HG02884 (cell line): ENCODE data around the gene RGS13.
A peak's percentile ranks its signal among the peaks of the same experiment; 100 is the strongest.

Source experiments
- ATAC-seq: cut with Tn5 transposase; IDR thresholded peaks from one replicate; pipeline ENCODE4 v1.9.1; 2021; ENCODE audit warnings: mild to moderate bottlenecking, moderate library complexity; ENCODE audit not compliant: unreplicated experiment

The RGS13 gene

DNA sequence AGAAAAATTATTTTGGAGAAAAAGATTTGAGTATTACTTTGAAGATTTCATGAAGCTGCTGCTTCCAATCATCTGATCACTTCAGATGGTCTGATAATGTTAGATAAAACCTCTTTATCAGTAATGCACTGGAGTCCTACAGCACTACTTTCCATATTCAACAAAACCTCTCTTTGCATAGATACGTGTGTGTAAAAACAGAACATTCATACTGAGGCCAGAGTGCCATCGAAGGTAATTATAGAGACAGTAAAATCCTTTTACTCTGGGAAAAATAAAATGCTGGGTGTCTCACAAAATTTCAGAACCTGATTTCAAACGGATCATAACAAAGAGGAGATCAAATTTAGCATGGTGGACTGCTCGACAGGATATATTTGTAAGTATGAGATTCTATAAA lies at the start of gene RGS13:
Gene RGS13, plus strand, starts transcription at position 209 of the 400 bp plus-strand sequence. CDS start 8,188 bp downstream, outside the sequence.
- ATAC-seq, result no peak

- ATAC-seq, result no peak
Measured at GRCh38 chr1:192587386-192588266, 48.3 kb upstream of the RGS13 start.

DNA sequence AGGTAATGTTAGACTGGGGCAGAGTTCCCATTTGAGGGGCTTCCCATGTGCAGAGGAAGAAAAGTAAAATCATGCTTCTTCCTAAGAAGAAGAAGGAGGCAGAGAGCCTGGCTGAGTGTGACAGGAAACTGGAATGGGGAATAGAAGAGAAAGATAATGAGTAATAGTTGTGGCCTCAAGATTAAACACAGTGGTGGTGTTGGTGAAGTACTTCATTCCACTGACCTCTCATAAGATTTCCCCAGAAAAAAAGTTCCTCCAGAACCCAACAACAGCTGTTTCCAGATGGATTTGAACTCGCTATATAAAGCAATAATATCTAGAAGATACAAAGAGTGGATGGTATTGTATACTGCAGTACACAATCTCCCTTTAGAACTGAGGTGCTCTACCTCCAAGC lies 47.4 kb upstream of the RGS13 start:
- no peak for ATAC-seq

- ATAC-seq, result no peak
Measured at GRCh38 chr1:192589813-192590212, 46.1 kb upstream of the RGS13 start.

DNA sequence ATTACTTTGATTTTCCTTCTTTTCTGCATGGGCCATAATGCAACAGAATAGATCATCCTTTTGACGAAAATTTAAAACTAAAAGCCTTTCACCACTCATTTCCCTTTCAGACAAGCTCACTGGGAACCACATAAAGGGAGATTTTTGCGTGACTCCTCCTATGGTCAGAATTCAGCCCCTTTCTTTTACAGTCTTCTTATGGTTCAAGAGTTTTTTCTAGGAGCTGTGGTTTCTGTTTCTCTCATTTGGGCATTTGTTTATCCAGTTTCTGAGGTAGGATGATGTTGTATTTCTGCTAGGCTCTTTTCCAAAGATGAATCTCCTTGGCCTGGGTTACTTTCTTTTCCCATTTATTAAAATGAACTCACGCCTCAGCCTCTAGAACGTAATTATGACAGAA lies 43.4 kb upstream of the RGS13 start:
- ATAC-seq, result no peak

DNA sequence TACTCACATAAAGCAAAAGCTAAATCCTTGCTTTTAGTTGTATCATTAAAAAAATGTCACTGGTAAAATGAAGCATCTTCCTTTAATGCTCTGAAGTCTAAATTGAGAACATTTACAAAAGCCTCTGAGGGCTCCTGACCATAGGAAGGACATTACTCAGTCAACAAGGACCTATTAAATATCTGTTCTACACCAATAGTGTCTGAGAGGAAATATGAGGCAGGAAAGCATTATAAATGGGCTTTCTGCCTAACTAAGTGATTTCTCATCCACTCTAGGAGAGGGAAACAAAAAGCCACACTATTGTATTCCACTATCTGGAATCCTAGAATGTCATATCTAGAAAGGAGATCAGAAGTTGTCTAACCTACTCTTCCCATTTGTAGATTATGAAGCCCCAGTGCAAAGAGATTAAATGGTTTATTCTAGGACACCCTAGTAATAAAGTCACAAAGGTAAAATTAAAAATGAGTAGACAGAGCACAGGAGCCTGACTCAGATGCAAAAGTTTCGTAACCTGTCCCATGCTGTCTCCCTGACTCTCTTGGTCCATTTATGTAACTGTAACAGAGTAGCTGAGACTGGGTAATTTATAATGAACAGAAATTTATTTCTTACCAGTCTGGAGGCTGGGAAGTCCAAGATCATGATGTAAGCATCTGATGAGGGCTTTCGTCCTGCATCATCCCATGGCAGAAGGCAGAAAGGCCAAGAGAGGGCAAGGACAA lies 42.8 kb upstream of the RGS13 start:
- no peak for ATAC-seq

GRCh38 chr1:192595299-192595698 lies 40.6 kb upstream of the RGS13 start:
- no peak for ATAC-seq

DNA sequence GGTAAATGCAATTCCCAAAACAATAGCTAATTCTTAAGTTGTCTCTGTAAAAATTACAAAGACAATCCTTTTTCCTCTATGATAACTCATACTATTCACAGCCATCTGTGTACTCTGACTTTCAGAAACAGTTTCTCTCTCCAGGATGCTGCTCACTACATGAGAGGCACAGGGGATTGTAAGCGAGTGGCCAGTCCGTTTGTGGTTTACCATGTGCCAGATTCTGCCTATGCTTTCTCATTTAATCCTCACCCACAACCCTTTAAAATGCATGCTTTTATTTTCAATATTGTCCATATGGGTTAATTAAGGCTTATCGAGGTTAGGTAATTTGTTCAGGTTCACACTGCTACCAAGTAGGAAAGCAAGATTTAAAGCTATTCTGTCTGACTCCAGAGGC lies 37.4 kb upstream of the RGS13 start:
- no peak for ATAC-seq

DNA sequence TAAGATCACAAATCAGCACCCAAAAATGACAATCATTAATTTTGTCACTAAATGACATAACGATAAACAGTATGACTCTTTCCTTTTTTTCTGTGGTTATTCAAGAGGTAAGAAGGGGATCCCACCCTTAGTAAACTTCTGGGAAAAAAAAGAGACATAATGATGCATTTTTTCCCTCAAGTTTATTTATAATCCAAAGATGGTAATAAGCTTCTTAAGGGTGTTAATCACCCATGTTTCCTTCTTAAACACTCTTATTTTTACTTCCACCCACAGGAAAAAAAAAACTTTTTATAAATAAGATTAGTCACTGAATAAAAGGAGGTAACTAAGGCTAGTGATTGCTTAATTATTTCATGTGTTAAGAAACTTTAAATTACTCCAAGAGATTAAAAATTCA lies 35.7 kb upstream of the RGS13 start:
- ATAC-seq, result no peak

GRCh38 chr1:192601143-192601542 lies 34.8 kb upstream of the RGS13 start:
- ATAC-seq, result peak; percentile 64

GRCh38 chr1:192601567-192601966 lies 34.4 kb upstream of the RGS13 start:
- no peak for ATAC-seq

GRCh38 chr1:192602757-192603156 lies 33.2 kb upstream of the RGS13 start:
- no peak for ATAC-seq

DNA sequence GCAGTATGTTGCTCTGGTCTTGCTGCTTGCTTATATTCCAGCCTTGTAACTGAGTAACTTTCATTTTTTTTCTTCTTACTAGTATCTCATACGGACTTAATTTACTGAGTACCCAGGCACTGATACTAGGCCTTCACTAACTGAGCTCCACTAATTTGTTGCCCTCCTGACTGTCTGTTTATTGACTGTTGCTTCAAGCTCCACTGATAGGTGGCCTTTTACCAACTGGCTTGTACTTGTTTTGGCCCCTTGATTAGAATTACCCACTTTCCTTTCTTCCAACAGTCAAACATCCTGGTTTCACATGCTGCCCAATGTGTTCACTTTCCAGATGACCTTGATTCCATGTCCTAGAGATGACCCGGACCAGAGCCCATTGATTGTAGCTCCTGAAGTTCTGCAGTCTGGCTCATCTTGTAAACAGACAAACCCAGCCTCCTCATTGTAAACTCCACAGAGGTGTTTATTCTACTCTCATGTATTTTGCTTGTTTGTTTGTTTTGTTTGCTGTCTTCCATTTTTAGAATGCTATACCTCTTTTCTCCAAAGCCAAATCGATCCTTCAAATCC lies 32.6 kb upstream of the RGS13 start:
- ATAC-seq, result no peak

DNA sequence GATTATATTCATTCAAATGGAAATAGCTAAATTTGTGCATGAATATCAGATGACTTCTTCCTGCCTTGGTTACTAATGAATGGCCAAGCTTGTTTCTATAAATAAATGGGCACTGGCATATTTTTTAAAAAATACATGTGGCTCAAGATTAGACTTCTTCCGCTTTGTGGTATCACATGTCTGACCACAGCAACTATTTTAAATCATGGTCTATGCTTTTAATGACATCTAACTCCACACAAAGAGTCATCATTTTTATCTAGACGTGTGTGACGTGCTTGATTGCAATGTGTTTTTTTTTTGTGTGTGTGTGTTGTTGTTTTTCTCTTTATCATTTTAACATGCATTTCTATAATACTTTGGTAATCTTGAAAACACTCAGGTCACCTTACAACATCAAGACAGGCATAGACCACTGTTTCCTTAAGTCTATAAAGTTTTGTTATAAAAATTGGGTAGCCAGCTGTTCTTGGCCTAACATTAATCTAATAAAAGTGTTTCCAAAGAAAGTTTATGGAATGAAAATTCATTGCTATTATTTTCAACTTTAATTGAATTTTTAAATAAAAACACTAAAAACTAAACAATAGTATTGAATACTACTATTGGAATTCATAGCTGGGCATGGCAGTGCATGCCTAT lies 30.8 kb upstream of the RGS13 start:
- peak; percentile 20 for ATAC-seq

GRCh38 chr1:192608671-192609070 lies 27.3 kb upstream of the RGS13 start:
- ATAC-seq, result no peak

GRCh38 chr1:192609110-192610079 lies 26.6 kb upstream of the RGS13 start:
- ATAC-seq, result peak; percentile 99

DNA sequence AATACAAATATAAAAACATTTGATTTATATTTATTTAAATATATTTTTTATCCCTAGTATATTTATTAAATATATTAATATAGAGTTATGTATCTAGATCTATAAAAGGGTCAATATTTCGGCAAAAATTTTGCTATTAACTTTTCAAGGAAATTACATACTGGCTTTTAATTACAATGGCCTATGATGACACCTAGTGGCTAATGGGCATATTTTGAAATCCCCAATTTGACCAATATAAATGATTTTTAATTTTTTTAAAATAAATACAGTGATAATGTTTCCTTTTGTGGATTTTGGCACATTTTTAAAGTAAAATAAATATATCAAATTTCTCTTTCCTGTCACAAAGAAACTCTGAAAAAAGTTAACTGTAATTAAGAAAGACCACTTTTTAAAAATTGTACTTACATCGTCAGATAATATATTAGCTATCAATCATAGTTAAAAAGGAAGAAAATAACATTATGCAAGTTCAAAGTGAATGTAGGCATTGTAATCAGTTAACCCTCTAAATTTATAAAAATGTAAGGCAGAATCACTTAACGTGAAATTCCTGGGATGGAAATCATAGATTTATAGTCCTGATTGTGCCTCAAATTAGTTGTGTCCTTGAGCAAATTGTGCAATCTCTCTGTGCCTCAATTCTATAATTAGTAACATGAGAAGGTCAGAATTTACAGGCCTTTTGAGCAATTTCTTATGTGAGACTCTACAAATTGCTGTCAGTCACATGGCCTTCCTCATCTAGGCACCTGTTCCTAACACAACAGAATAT lies 25.6 kb upstream of the RGS13 start:
- ATAC-seq, result no peak

DNA sequence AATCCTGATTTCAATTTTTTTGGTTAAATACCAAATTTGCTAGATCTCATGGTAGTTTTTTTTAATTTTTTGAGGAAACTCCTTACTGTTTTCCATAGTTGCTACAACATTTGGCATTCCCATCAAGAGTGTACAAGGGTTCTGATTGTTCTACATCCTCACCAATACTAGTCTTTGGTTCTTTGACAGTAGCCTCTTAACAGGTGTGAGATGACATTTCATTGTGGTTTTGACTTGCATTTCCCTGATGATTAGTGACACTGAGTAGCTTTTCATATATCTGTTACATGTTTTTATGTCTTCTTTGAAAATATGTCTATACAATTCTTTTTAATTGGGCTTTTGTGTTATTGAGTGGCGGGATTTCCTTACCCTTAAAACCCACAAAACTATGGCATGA lies 20.9 kb upstream of the RGS13 start:
- no peak for ATAC-seq

- no peak for ATAC-seq
Measured at GRCh38 chr1:192620071-192620635, 15.8 kb upstream of the RGS13 start.
